Erythroblast (primary cell): ENCODE data around the gene CDH22.

ENCODE experiments used
- GATA1 ChIP-seq: IDR thresholded peaks from 2 replicates; pipeline ENCODE4 v1.6.1; 2011; ENCODE audit warnings: low read depth, mild to moderate bottlenecking, control low read depth, low read length, moderate library complexity
- POLR2A ChIP-seq: IDR thresholded peaks from 2 replicates; pipeline ENCODE4 v1.6.1; 2011; ENCODE audit warnings: mild to moderate bottlenecking, low read length

DNA sequence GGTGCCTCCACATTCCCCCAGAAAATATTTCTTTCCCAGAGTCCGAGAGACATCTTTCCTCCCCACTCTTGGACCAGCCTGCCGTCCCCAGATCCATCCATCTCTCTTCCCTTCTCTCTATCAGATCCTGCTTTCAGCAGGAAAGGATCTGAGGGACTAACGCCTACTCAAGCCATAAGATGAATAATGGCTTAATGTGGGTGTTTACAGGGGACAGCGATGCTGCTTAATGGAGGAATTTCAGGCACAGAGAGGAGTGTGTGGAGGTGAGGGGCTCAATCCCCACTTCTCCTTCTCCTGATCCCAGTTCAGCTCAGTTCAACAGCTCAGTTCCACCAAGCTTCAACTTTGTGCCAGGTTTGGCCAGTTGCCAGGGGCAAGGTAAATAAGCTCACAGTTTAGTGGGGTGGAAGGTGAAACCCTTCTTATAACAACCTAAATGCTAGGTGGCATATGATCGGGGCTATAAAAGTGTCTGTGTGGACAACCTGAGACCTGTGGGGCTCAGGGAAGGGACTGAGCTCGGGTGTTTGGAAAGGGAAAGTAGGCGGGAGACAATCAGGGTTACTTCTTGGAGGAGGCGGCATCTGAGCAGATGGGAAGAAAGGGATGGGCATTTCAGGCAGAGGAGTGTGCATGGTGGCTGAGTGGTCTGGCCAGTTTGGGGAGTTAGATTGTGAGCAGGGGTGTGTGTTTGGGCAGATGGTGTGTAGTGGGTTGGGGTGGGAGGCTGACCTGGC is 55.8 kb downstream of the CDH22 start:
- TF ChIP-seq POLR2A, result no peak
- TF ChIP-seq GATA1, result no peak
